Parathyroid adenoma (tissue), 2 donors: ENCODE measurements around the gene SH3D19.
"Not testable (repeated sequence)": the region's sequence is repeated elsewhere in the genome, so short reads cannot be mapped to it uniquely, and the experiment has no call there.

ENCODE experiments used
- H2AFZ ChIP-seq: fragments of 300-600 bp; sonication (generic); one replicate; pipeline ENCODE4 v1.7.0; 2017; ENCODE audit warnings: antibody characterized with exemption, mild to moderate bottlenecking
- H3K27ac ChIP-seq: fragments of 300-600 bp; sonication (generic); one replicate; pipeline ENCODE4 v1.7.0; 2017
- H3K27me3 ChIP-seq: fragments of 300-600 bp; sonication (generic); one replicate; pipeline ENCODE4 v1.7.0; 2017; ENCODE audit warnings: low read length; ENCODE audit not compliant: control insufficient read depth, insufficient read depth
- H3K36me3 ChIP-seq: fragments of 300-600 bp; sonication (generic); one replicate; pipeline ENCODE4 v1.7.0; 2017; ENCODE audit warnings: low read length; ENCODE audit not compliant: control insufficient read depth, insufficient read depth
- H3K4me1 ChIP-seq: fragments of 300-600 bp; sonication (generic); one replicate; pipeline ENCODE4 v1.7.0; 2017; ENCODE audit warnings: control low read depth
- H3K4me2 ChIP-seq: fragments of 300-600 bp; sonication (generic); one replicate; pipeline ENCODE4 v1.7.0; 2017; ENCODE audit warnings: low read length
- H3K4me3 ChIP-seq: fragments of 300-600 bp; sonication (generic); one replicate; pipeline ENCODE4 v1.7.0; 2017; ENCODE audit warnings: low read depth, low read length
- H3K79me2 ChIP-seq: fragments of 300-600 bp; sonication (generic); one replicate; pipeline ENCODE4 v1.7.0; 2017; ENCODE audit warnings: control low read depth
- H3K9ac ChIP-seq: fragments of 300-600 bp; sonication (generic); one replicate; pipeline ENCODE4 v1.7.0; 2017; ENCODE audit warnings: mild to moderate bottlenecking
- H3K9me3 ChIP-seq: fragments of 300-600 bp; sonication (generic); one replicate; pipeline ENCODE4 v1.7.0; 2017; ENCODE audit warnings: low read length; ENCODE audit not compliant: control insufficient read depth
- CTCF ChIP-seq: fragments of 300-600 bp; sonication (generic); IDR thresholded peaks from one replicate; pipeline ENCODE4 v1.7.0; 2017; ENCODE audit warnings: antibody characterized with exemption, mild to moderate bottlenecking
- donor health status: primary hyperparathyroidism.

Gene SH3D19

DNA sequence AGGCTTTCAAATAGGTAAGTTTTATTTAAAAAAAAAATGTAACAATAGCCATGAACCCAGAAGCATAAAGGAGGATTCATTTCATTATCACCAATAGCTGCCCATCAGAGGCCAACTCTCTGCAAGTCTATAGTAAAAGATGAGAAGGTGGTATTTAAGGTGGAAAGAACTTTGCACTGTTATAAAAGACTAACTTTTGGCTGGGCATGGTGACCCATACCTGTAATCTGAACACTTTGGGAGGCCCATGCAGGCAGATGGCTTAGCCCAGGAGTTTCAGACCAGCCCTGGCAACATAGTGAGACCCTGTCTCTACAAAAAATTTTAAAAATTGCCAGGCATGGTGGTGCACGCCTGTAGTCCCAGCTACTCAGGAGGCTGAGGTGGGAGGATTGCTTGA lies 182.6 kb downstream of the SH3D19 start:
- no peaks in the 10 kb centered on the region for H3K27me3 ChIP-seq
- no peaks in the 10 kb centered on the region for H3K9me3 ChIP-seq
- no peak overlapping the region for H3K27ac ChIP-seq
- TF ChIP-seq CTCF: no peak
- H3K4me1 ChIP-seq: no peaks in the 10 kb centered on the region
- no peak overlapping the region for H2AFZ ChIP-seq
- H3K9ac ChIP-seq: no peak overlapping the region
- H3K36me3 ChIP-seq: no peaks in the 10 kb centered on the region
- no peak overlapping the region for H3K4me3 ChIP-seq
- no peaks in the 10 kb centered on the region for H3K79me2 ChIP-seq
- H3K4me2 ChIP-seq: no peak overlapping the region

- H3K4me2 ChIP-seq: no peak overlapping the region
- H3K4me3 ChIP-seq: no peak overlapping the region
- H3K79me2 ChIP-seq: no peaks in the 10 kb centered on the region
- H3K9me3 ChIP-seq: no peaks in the 10 kb centered on the region
- H3K27ac ChIP-seq: no peak overlapping the region
- H3K27me3 ChIP-seq: no peaks in the 10 kb centered on the region
- H3K9ac ChIP-seq: no peak overlapping the region
- H3K36me3 ChIP-seq: no peaks in the 10 kb centered on the region
- no peaks in the 10 kb centered on the region for H3K4me1 ChIP-seq
- H2AFZ ChIP-seq: no peak overlapping the region
- TF ChIP-seq CTCF: no peak
Measured at GRCh38 chr4:151139814-151140213, 185.6 kb downstream of the SH3D19 start.

GRCh38 chr4:151136048-151136447 lies 189.4 kb downstream of the SH3D19 start:
- not testable (repeated sequence) for H3K79me2 ChIP-seq, H3K27ac ChIP-seq, H2AFZ ChIP-seq, H3K9ac ChIP-seq, H3K36me3 ChIP-seq, H3K4me2 ChIP-seq, H3K4me1 ChIP-seq, H3K9me3 ChIP-seq, H3K27me3 ChIP-seq, H3K4me3 ChIP-seq

GRCh38 chr4:151133311-151133710 lies 192.1 kb downstream of the SH3D19 start:
- Histone ChIP-seq H3K27ac (no peak overlapping the region), H2AFZ (no peak overlapping the region), H3K79me2 (no peaks in the 10 kb centered on the region), H3K27me3 (no peaks in the 10 kb centered on the region), H3K9me3 (no peaks in the 10 kb centered on the region), H3K4me3 (no peak overlapping the region), H3K4me2 (no peak overlapping the region), H3K9ac (no peak overlapping the region), H3K4me1 (no peaks in the 10 kb centered on the region), H3K36me3 (no peaks in the 10 kb centered on the region)
- TF ChIP-seq CTCF: no peak

DNA sequence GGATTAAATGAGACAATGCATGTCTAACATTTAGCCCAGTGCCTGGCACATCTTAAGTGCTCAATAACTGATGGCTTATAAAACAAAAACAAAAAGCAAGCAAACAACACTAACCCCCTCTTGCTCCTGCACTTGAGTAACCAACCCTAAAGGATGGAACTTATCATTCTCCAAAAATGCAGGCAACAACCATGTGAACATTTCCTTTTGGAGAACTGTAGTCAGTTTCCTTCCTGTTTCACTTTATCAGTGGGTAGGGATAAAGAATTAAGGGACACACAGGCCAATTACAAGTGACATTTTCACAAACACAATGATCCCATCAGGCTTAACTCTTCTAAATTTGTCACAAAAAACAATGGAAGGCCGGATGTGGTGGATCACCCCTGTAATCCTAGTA lies 195.6 kb downstream of the SH3D19 start:
- TF ChIP-seq CTCF: no peak

More for the DNA sequence above, 195.6 kb downstream of the SH3D19 start:
- Histone ChIP-seq H3K4me3 (no peak overlapping the region), H3K27me3 (no peaks in the 10 kb centered on the region), H3K36me3 (no peaks in the 10 kb centered on the region), H3K4me1 (no peaks in the 10 kb centered on the region), H3K79me2 (no peaks in the 10 kb centered on the region), H3K9ac (no peak overlapping the region), H2AFZ (no peak overlapping the region), H3K9me3 (no peaks in the 10 kb centered on the region), H3K27ac (no peak overlapping the region), H3K4me2 (no peak overlapping the region)
